WI38 (cell line): ENCODE measurements around the gene CNTNAP4.

ENCODE experiments used
- H3K4me3 ChIP-seq: 2 replicates; pipeline ENCODE4 v1.5.1; 2011; ENCODE audit warnings: low read depth, mild to moderate bottlenecking, control low read depth, low read length
- CTCF ChIP-seq: IDR thresholded peaks from 2 replicates; pipeline ENCODE4 v1.5.1; 2012; ENCODE audit warnings: low read depth, mild to moderate bottlenecking, control low read depth, low read length

The CNTNAP4 gene

GRCh38 chr16:76459111-76459510 lies 181.9 kb downstream of the CNTNAP4 start:
- no peak overlapping the region for H3K4me3 ChIP-seq
- TF ChIP-seq CTCF, result no peak

GRCh38 chr16:76461836-76462235 lies 184.6 kb downstream of the CNTNAP4 start:
- no peak overlapping the region for H3K4me3 ChIP-seq
- no peak for TF ChIP-seq CTCF

- TF ChIP-seq CTCF, result no peak
- H3K4me3 ChIP-seq, result no peak overlapping the region
Measured at GRCh38 chr16:76464955-76465620, 187.9 kb downstream of the CNTNAP4 start.

- no peak overlapping the region for H3K4me3 ChIP-seq
- no peak for TF ChIP-seq CTCF
Measured at GRCh38 chr16:76466871-76467270, 189.7 kb downstream of the CNTNAP4 start.

GRCh38 chr16:76474048-76474447 lies 196.8 kb downstream of the CNTNAP4 start:
- no peak overlapping the region for H3K4me3 ChIP-seq

GRCh38 chr16:76478105-76478504 lies 200.9 kb downstream of the CNTNAP4 start:
- H3K4me3 ChIP-seq, result no peak overlapping the region
- no peak for TF ChIP-seq CTCF

More at GRCh38 chr16:76474048-76474447, 196.8 kb downstream of the CNTNAP4 start:
- no peak for TF ChIP-seq CTCF

GRCh38 chr16:76483307-76483909 lies 206.2 kb downstream of the CNTNAP4 start:
- no peak for TF ChIP-seq CTCF
- no peak overlapping the region for H3K4me3 ChIP-seq
